Vagina (tissue), 2 donors: ENCODE results near the gene CNOT4.

Experiments used
- CTCF ChIP-seq, 3 experiments: fragments of 450-650 bp in 2 of 3; fragments of 200-600 bp in 1 of 3; sonication (generic) in 1 of 3; IDR thresholded peaks; one replicate each; pipeline ENCODE4 v1.5.1; 2017 to 2019; ENCODE audit warnings: antibody characterized with exemption in 3 of 3, mild to moderate bottlenecking in 2 of 3, moderate library complexity in 2 of 3
- POLR2A ChIP-seq, 2 donors: fragments of 450-650 bp; IDR thresholded peaks; one replicate each; pipeline ENCODE4 v1.6.1; 2017; ENCODE audit warnings: antibody characterized with exemption in 2 of 2, mild to moderate bottlenecking in 2 of 2, moderate library complexity in 2 of 2
- POLR2AphosphoS5 ChIP-seq, 2 donors: sonication (generic); formaldehyde crosslinking; IDR thresholded peaks; one replicate each; pipeline ENCODE4 v1.9.0; 2017; ENCODE audit warnings: antibody characterized with exemption in 2 of 2, mild to moderate bottlenecking in 2 of 2, low read depth in 1 of 2; ENCODE audit not compliant: insufficient read depth in 1 of 2

GRCh38 chr7:135348493-135348892, 161.4 kb downstream of the CNOT4 start:
- TF ChIP-seq POLR2AphosphoS5 (IDR thresholded peaks at IDR 0.05; ENCODE audit: insufficient read depth in 1 of 2, low read depth in 1 of 2) = no peak
- no peak for TF ChIP-seq CTCF (IDR thresholded peaks at IDR 0.05)
- no peak for TF ChIP-seq POLR2A (IDR thresholded peaks at IDR 0.05)
